H1 (cell line): Measurements from ENCODE around the gene HLX.

ENCODE experiments used
- ASH2L ChIP-seq: fragments of 200-600, 300-600 bp; sonication (generic); IDR thresholded peaks from one replicate; pipeline ENCODE4 v1.7.1; 2017; ENCODE audit warnings: low read length
- CBX5 ChIP-seq: fragments of 300-800, 300-1000 bp; sonication (generic); IDR thresholded peaks from 2 replicates; pipeline ENCODE4 v1.7.1; 2016; ENCODE audit warnings: antibody characterized with exemption, low read length, low read depth
- CHD2 ChIP-seq: IDR thresholded peaks from 2 replicates; pipeline ENCODE4 v1.6.1; 2012; ENCODE audit warnings: low read length, improper control_type of control experiment
- HDAC2 ChIP-seq, 2 experiments: fragments of 300-600 bp in 1 of 2; sonication (generic) in 1 of 2; IDR thresholded peaks; 2 replicates each; pipeline ENCODE4 v1.6.1; 2011 to 2012; ENCODE audit warnings: low read depth in 2 of 2, low read length in 2 of 2, mild to moderate bottlenecking in 2 of 2, moderate library complexity in 2 of 2, borderline replicate concordance in 1 of 2, inconsistent platforms in 1 of 2
- POLR2A ChIP-seq, 2 experiments: IDR thresholded peaks; 1 replicate in 1 of 2; 2 replicates in 1 of 2; pipeline ENCODE4 v1.6.1; 2011; ENCODE audit warnings: low read depth in 2 of 2, low read length in 2 of 2, mild to moderate bottlenecking in 2 of 2; ENCODE audit errors: control extremely low read depth in 1 of 2
- RBBP5 ChIP-seq: IDR thresholded peaks from 2 replicates; pipeline ENCODE4 v1.7.1; 2012; ENCODE audit warnings: low read depth, mild to moderate bottlenecking, inconsistent platforms, low read length, moderate library complexity, borderline replicate concordance
- TAF1 ChIP-seq: IDR thresholded peaks from 2 replicates; pipeline ENCODE4 v1.6.1; 2011; ENCODE audit warnings: mild to moderate bottlenecking, low read depth, low read length
- YY1 ChIP-seq: IDR thresholded peaks from 2 replicates; pipeline ENCODE4 v1.6.1; 2011; ENCODE audit warnings: low read depth, mild to moderate bottlenecking, low read length
- TF ChIP-seq, protein P1 (sequence below), 3 experiments: IDR thresholded peaks; 1 replicate in 2 of 3; 2 replicates in 1 of 3; pipeline versions ENCODE4 v1.5.1 to v1.6.1; 2011; ENCODE audit warnings: low read length in 3 of 3, mild to moderate bottlenecking in 3 of 3, inconsistent platforms in 2 of 3, low read depth in 1 of 3, moderate library complexity in 1 of 3; ENCODE audit not compliant: insufficient read depth in 1 of 3; ENCODE audit errors: control extremely low read depth in 1 of 3
- TF ChIP-seq, protein P2 (sequence below): IDR thresholded peaks from 2 replicates; pipeline ENCODE4 v1.6.1; 2012; ENCODE audit warnings: low read length, inconsistent platforms
- TF ChIP-seq, protein P3 (sequence below): IDR thresholded peaks from 2 replicates; pipeline ENCODE4 v1.6.1; 2011; ENCODE audit warnings: low read depth, mild to moderate bottlenecking, low read length; ENCODE audit not compliant: insufficient read depth

DNA sequence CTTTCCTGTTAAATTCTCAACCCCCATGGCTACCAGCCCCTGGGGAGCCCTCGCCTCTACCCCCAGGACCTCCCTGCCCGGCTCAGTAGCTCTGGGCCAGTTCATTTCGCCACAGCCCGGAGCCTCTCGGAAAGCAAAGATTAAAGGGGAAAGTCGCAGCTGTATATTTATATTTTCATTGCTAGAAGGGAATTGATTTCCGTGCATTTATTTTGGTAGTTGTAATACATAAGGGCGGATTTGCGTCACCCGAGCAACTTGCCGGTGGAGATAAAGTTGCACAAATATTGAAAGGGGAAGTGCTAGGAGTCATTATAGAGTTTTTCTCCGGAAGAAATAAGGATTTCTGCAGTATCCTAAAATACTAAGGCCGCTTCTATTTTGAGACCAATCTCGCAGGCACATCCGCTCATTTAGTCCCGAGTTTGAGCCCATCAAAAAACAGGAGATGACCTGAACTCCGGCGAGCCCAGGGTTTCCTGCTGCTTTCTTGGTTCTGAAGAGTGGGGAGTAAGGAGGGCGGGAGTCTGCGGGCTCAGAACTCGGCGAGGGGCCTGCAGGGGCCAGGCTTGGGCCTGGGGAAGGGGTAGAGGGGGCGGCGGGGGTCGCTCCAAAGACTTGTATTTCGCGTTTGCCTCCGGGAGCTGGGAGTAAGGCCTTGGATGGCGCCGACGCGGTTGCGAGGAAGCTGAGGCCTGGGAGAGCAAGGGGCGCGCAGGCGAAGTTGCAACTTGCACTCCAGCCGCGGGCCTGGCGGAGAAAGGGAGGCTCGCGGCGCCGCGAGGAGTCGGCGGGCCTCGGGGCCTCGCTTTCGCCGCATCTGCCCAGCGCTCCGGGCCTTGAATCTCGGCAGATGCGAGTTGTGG, 2.5 kb upstream of the HLX start:
- TF ChIP-seq, protein P1, sequence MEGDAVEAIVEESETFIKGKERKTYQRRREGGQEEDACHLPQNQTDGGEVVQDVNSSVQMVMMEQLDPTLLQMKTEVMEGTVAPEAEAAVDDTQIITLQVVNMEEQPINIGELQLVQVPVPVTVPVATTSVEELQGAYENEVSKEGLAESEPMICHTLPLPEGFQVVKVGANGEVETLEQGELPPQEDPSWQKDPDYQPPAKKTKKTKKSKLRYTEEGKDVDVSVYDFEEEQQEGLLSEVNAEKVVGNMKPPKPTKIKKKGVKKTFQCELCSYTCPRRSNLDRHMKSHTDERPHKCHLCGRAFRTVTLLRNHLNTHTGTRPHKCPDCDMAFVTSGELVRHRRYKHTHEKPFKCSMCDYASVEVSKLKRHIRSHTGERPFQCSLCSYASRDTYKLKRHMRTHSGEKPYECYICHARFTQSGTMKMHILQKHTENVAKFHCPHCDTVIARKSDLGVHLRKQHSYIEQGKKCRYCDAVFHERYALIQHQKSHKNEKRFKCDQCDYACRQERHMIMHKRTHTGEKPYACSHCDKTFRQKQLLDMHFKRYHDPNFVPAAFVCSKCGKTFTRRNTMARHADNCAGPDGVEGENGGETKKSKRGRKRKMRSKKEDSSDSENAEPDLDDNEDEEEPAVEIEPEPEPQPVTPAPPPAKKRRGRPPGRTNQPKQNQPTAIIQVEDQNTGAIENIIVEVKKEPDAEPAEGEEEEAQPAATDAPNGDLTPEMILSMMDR (IDR thresholded peaks at IDR 0.05; ENCODE audit: control extremely low read depth in 1 of 3, insufficient read depth in 1 of 3, low read depth in 1 of 3, low read length in 3 of 3), result no peak
- TF ChIP-seq TAF1 (no peak), HDAC2 (IDR thresholded peaks at IDR 0.05; ENCODE audit: borderline replicate concordance in 1 of 2, low read depth in 2 of 2, low read length in 2 of 2) (no peak), POLR2A (IDR thresholded peaks at IDR 0.05; ENCODE audit: control extremely low read depth in 1 of 2, low read depth in 2 of 2, low read length in 2 of 2) (no peak), YY1 (no peak), ASH2L (peak; percentile 98), CHD2 (no peak), RBBP5 (peak; percentile 86; the same call in 1 of the 2 replicates), CBX5 (no peak)
- TF ChIP-seq, protein P2, sequence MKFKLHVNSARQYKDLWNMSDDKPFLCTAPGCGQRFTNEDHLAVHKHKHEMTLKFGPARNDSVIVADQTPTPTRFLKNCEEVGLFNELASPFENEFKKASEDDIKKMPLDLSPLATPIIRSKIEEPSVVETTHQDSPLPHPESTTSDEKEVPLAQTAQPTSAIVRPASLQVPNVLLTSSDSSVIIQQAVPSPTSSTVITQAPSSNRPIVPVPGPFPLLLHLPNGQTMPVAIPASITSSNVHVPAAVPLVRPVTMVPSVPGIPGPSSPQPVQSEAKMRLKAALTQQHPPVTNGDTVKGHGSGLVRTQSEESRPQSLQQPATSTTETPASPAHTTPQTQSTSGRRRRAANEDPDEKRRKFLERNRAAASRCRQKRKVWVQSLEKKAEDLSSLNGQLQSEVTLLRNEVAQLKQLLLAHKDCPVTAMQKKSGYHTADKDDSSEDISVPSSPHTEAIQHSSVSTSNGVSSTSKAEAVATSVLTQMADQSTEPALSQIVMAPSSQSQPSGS, result no peak
- TF ChIP-seq, protein P3, sequence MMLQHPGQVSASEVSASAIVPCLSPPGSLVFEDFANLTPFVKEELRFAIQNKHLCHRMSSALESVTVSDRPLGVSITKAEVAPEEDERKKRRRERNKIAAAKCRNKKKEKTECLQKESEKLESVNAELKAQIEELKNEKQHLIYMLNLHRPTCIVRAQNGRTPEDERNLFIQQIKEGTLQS, result no peak
